HEK293T (cell line): ENCODE results near the gene GAB3.

Source experiments
- CTCF ChIA-PET: fragments of 350-600 bp; formaldehyde crosslinking; extraction: SDS; loops from one replicate; lab custom pipeline; 2021; ENCODE audit warnings: antibody characterized with exemption, inconsistent platforms; lab: Yijun Ruan, JAX
- POLR2A ChIA-PET: fragments of 350-600 bp; formaldehyde crosslinking; extraction: SDS; loops from one replicate; lab custom pipeline; 2020; ENCODE audit warnings: antibody characterized with exemption, inconsistent platforms; lab: Yijun Ruan, JAX
- DNase-seq: peaks from one replicate; pipeline ENCODE4 v3.0.0; 2012; ENCODE audit warnings: mixed read lengths; ENCODE audit errors: extremely low spot score
- ARNT ChIP-seq: fragments of 450-650 bp; IDR thresholded peaks from 2 replicates; pipeline ENCODE4 v1.6.1; 2017; ENCODE audit warnings: mild to moderate bottlenecking
- BHLHE40 ChIP-seq: fragments of 450-650 bp; IDR thresholded peaks from 2 replicates; pipeline ENCODE4 v1.6.1; 2016; ENCODE audit warnings: mild to moderate bottlenecking, moderate library complexity, borderline replicate concordance
- CTBP1 ChIP-seq: fragments of 450-650 bp; IDR thresholded peaks from 2 replicates; pipeline ENCODE4 v1.6.1; 2016; ENCODE audit warnings: borderline replicate concordance
- ELF4 ChIP-seq: fragments of 450-650 bp; IDR thresholded peaks from 2 replicates; pipeline ENCODE4 v1.6.1; 2017; ENCODE audit warnings: antibody characterized with exemption
- FOXA1 ChIP-seq: fragments of 450-650 bp; IDR thresholded peaks from 2 replicates; pipeline ENCODE4 v1.6.1; 2016; ENCODE audit warnings: mild to moderate bottlenecking
- FOXK2 ChIP-seq: fragments of 450-650 bp; IDR thresholded peaks from 2 replicates; pipeline ENCODE4 v1.6.1; 2016; ENCODE audit warnings: mild to moderate bottlenecking
- FOXM1 ChIP-seq: fragments of 450-650 bp; IDR thresholded peaks from 2 replicates; pipeline ENCODE4 v1.6.1; 2017; ENCODE audit warnings: mild to moderate bottlenecking, borderline replicate concordance
- HDGF ChIP-seq: fragments of 450-650 bp; IDR thresholded peaks from 2 replicates; pipeline ENCODE4 v1.6.1; 2017; ENCODE audit warnings: antibody characterized with exemption, borderline replicate concordance
- L3MBTL2 ChIP-seq: fragments of 450-650 bp; conservative IDR thresholded peaks from 2 replicates; pipeline ENCODE4 v1.6.1; 2016; ENCODE audit warnings: mild to moderate bottlenecking
- LEF1 ChIP-seq: fragments of 450-650 bp; IDR thresholded peaks from 2 replicates; pipeline ENCODE4 v1.6.1; 2017; ENCODE audit warnings: mild to moderate bottlenecking, borderline replicate concordance
- NFRKB ChIP-seq: fragments of 450-650 bp; IDR thresholded peaks from 2 replicates; pipeline ENCODE4 v1.6.1; 2016; ENCODE audit warnings: mild to moderate bottlenecking, moderate library complexity
- SP1 ChIP-seq: fragments of 450-650 bp; IDR thresholded peaks from 2 replicates; pipeline ENCODE4 v1.6.1; 2017
- SUZ12 ChIP-seq: fragments of 450-650 bp; IDR thresholded peaks from 2 replicates; pipeline ENCODE4 v1.6.1; 2016; ENCODE audit warnings: mild to moderate bottlenecking
- TARDBP ChIP-seq: fragments of 450-650 bp; IDR thresholded peaks from 2 replicates; pipeline ENCODE4 v1.6.1; 2016
- ZNF384 ChIP-seq: fragments of 450-650 bp; IDR thresholded peaks from 2 replicates; pipeline ENCODE4 v1.6.1; 2016
- TF ChIP-seq, protein P1 (sequence below): fragments of 450-650 bp; IDR thresholded peaks from 2 replicates; pipeline ENCODE4 v1.6.1; 2016

GAB3 gene

DNA sequence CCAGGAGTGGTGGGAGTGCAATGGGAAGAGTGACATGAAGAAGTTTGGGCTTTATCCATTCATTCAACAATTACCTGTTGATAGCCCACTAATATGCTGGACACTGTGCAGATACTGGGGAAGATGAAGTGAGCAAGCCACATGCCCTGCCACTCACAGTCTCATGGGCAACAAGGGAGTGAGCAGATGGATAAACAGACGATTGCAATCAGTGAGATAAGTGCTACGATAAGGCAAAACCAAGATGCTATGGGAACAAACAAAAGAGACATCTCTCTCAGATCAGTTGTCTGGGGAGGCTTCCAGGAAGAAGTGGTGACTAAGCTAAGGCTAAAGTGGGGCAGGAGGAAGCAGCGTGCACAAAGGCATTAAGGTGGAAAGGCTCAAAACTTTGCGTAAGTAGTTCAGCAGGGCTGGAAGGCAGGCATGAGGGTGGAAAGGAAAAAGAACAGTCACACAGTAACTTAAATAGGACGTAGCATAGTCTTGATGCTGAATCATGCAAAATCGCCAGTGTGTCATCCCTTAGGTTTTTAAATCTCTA lies 31.7 kb downstream of the GAB3 start:
- no peak for TF ChIP-seq ARNT
- no peak for TF ChIP-seq BHLHE40
- TF ChIP-seq CTBP1: no peak
- TF ChIP-seq ZNF384: no peak
- TF ChIP-seq L3MBTL2: no peak
- TF ChIP-seq FOXA1: no peak
- TF ChIP-seq ELF4: no peak
- POLR2A ChIA-PET: no interaction called here
- no peak for DNase-seq
- CTCF ChIA-PET: no interaction called here

DNA sequence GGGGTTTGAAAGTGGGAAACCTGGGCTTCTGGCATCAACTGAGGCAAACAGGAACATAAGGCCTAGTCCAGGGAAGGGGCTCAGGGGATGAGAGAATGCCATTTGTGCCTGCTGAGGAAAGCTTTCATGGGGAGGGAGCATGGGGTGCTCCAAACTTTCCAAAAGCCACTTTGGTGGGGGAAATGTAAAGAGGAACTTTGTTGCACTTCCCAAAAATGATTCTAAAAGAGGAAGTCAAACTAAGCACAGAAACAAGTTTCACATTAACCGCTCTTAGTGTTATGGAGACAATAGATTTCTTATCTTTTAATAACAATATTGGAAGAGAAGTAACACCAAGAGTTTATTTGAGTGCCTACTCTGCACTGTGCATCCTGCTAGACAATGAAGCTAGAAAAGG lies 32.3 kb downstream of the GAB3 start:
- TF ChIP-seq FOXM1 (no peak), SUZ12 (no peak), L3MBTL2 (no peak), CTBP1 (no peak), ELF4 (no peak), FOXA1 (no peak), SP1 (no peak), TARDBP (no peak), FOXK2 (no peak), NFRKB (no peak), ARNT (no peak), BHLHE40 (no peak), HDGF (no peak), LEF1 (no peak), ZNF384 (no peak)
- TF ChIP-seq, protein P1, sequence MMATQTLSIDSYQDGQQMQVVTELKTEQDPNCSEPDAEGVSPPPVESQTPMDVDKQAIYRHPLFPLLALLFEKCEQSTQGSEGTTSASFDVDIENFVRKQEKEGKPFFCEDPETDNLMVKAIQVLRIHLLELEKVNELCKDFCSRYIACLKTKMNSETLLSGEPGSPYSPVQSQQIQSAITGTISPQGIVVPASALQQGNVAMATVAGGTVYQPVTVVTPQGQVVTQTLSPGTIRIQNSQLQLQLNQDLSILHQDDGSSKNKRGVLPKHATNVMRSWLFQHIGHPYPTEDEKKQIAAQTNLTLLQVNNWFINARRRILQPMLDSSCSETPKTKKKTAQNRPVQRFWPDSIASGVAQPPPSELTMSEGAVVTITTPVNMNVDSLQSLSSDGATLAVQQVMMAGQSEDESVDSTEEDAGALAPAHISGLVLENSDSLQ: no peak
- ChIA-PET POLR2A (no interaction called here), CTCF (no interaction called here)
- no peak for DNase-seq

DNA sequence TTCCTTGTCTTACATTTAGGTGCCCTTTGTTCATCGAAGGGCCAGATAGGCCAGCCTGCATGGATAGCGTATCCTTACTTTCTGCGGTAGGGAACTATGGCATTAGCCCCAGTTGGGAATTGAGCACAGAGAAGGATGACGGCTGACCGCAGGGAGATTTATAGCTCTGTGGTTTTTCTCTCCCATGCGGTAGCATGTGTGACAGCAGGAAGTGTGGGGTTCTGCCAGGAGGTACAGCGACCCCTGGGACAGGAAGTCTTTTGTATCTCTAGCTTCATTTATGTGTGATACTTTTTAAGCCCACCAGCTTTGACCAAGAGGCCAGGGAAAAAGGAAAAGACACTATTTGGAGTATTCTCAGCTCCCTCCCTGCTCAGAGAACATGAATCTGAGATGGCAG lies 33.1 kb downstream of the GAB3 start:
- DNase-seq: peak; percentile 17
- TF ChIP-seq TARDBP (no peak), LEF1 (no peak), SUZ12 (no peak)
- TF ChIP-seq, protein P1: peak; percentile 67
- ChIA-PET CTCF (no interaction called here), POLR2A (no interaction called here)

DNA sequence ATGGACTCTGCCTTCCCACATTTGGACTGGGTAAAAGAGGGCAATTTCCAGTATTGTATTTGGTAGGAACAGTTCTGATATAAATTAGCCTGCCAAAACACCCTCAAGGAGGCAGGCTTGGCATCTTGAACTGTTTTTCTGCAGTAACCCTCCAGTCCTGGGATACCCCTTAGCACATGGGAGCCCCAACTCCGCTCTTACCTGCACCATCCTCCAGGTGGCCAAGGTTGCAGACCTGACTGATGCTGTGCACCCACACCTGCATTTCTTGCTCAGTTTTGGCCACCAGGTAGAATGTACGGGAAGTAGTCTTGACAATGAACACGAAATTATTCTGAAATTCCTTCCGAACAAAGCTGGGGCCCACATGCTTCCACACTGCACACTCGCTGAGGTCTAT lies 35.1 kb downstream of the GAB3 start:
- TF ChIP-seq FOXK2 (no peak), SUZ12 (no peak), ARNT (no peak), ELF4 (no peak), FOXM1 (no peak)
- ChIA-PET POLR2A (no interaction called here), CTCF (no interaction called here)
- no peak for DNase-seq

DNA sequence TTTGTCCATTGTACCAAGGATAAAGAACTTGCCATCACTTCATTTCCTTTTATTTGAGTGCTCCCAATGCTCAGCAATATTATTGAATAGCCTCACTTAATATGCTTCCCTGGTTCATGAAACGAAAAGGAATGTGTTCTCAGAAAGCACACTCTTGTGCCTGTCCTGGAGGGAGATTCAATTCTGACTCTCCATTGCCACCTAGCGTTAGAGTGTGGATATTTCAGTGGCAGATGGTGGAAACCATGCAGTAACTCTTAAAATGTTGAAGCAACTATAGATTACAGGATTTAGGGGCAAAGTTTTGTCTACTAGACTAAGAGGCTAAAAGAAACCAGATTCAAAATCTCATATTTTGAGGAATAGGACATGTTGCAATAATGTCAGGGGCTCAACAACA lies 36.0 kb downstream of the GAB3 start:
- ChIA-PET CTCF (no interaction called here), POLR2A (no interaction called here)
- peak; percentile 77 for DNase-seq
- TF ChIP-seq L3MBTL2 (no peak), ZNF384 (no peak), SP1 (no peak), CTBP1 (no peak), SUZ12 (no peak), NFRKB (no peak), LEF1 (no peak), HDGF (no peak), TARDBP (no peak), FOXA1 (no peak), FOXM1 (no peak)
- TF ChIP-seq, protein P1: no peak

DNA sequence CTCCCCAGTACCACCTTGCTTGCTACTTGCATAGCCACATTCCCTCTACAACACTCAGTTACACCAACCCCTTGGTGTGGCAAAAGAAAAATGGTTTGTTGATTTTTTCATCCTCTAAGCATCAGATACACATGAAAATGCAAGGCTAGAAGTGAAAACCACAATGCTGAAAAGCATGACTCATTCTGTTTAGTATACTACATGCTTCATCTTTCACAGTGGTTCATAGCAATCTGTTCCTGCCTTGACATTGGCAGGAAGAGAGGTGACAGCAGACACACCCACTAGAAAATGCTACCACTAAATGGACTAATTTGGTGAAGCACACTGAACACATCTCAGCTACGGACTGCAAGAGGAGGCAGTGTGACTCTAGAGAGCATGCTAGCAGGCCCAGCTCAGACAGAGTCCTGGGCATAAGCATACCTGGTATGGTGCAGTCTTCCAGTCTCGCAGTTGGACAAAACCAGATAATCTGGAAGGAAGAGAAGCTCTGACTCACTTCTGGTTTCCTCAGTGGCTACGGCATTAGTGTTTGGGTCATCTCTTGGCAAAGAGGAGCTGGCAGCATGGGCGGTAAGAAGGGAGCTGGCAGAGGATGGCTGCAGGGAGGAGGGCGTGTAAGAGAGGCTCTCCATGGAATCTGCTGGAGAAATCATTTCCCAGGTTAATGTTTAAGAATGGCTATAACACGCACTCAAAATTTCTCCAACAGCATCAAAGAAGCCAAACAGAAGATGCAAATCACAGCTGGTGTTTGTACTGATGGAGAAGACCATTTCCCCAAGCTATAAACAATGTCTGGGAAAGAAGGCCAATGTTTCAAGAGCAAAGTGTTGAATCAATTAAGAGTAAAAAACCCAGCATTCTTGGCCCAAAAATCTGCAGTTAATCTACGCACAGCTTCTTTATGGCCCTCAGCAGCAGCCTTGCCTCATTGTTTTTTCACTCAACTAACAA lies 37.8 kb downstream of the GAB3 start:
- ChIA-PET CTCF (interaction anchor here (1.6 kb wide), 1 partner anchor 36 kb away, joined by 6 read pairs; no protein-coding TSS in a partner anchor), POLR2A (no interaction called here)
- no peak for DNase-seq
- TF ChIP-seq ARNT (no peak), NFRKB (no peak), LEF1 (no peak), SUZ12 (no peak), SP1 (no peak)
